ENCODE results near the gene UBE2L6.

Gene UBE2L6

DNA sequence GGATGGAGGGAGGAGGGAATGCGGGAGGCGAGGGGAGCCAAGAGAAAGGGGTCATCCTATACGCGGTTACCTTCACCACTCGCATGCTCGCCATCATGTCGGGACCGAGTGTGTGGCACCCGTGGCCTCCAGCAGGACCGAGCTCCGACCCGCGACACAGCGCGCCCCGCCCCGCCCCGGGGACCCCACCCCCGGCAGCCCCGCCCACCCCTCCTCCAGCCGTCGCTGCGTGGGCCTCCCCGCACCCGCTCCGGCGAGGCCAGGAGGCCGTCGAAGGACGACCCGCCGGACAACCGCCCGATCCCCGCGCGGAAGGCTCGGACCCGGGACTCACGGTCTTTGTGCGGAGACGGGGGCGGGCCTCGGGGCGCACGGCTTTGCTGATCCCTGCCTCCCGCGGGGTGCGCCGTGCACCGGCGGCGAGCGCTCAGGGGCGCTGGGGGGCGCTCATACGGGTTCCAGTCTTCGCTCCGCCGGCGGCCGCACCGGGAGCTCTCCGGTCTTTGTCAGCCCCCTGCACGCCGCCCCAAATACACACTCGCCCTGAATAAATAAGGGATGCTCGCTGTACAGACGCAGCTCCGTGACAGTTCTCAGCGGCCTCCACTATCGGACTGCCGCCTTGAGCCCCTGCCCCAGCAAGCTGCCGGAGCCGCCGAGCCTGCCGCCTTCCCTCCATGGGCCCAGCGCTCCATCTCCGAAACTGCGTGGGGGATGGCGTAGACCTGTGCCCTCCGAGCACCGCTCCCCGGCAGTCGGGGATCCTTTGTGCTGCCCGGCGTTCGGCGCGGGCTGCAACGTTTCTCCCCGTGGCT lies at the start of gene UBE2L6:
Gene UBE2L6, minus strand, starts transcription at position 158 of the 815 bp plus-strand sequence. Its CDS starts 61 bp downstream, at position 97.
- peak; percentile 81 for DNase-seq

- no peak for DNase-seq
Observed at GRCh38 chr11:57616595-57616994, 49.1 kb upstream of the UBE2L6 start.

GRCh38 chr11:57615308-57615707 lies 47.8 kb upstream of the UBE2L6 start:
- DNase-seq: no peak

DNA sequence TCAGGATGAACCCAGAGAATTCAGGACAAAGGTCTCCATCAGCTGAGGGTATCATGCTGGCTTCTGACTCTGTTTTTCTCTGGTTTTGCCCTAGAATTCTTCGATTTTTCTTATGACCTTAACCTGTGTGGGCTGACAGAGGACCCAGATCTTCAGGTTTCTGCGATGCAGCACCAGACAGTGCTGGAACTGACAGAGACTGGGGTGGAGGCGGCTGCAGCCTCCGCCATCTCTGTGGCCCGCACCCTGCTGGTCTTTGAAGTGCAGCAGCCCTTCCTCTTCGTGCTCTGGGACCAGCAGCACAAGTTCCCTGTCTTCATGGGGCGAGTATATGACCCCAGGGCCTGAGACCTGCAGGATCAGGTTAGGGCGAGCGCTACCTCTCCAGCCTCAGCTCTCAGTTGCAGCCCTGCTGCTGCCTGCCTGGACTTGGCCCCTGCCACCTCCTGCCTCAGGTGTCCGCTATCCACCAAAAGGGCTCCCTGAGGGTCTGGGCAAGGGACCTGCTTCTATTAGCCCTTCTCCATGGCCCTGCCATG lies 46.8 kb upstream of the UBE2L6 start:
- DNase-seq: no peak

GRCh38 chr11:57610170-57610569 lies 42.7 kb upstream of the UBE2L6 start:
- DNase-seq: no peak

- DNase-seq: no peak
Observed at GRCh38 chr11:57605028-57605420, 37.6 kb upstream of the UBE2L6 start.

- DNase-seq: no peak
Observed at GRCh38 chr11:57604296-57605027, 37.0 kb upstream of the UBE2L6 start.

- DNase-seq: no peak
Observed at GRCh38 chr11:57601297-57601696, 33.8 kb upstream of the UBE2L6 start.

DNA sequence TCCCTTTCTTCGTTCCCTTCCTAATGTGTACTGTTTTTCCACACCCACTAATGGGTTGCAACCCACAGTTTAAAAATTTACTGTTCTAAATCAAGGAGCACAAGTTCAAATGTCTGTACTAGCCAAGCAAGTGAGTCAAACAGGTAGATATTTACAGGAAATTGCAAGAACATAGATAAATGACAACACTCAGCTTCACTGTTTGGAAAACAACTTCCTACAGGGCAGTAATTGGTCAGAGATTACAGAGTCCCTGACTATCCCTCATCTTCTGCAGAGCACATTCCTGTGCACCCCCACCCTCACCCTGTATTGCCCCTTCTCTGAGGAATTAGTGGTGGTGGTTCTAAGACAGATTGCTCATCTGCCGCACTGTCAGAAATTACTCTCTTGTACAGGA lies 31.9 kb upstream of the UBE2L6 start:
- DNase-seq: no peak

DNA sequence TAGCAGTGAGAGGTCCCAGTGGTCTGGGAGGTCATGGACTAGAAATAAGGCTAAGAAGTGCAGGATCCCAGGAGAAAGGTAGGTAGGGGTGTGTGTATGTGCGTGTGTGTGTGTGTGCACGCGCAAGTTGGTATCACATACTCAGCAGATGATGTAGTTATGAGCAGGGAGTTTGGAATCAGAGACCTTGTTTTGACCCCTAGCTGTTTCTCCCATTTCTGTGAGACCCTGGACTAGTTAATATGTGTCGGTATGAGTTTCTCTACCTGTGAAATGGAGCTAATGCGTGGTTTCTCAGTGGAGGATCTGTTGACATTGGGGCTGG lies 31.3 kb upstream of the UBE2L6 start:
- no peak for DNase-seq

- peak; percentile 94 for DNase-seq
Observed at GRCh38 chr11:57597916-57598830, 30.7 kb upstream of the UBE2L6 start.

DNA sequence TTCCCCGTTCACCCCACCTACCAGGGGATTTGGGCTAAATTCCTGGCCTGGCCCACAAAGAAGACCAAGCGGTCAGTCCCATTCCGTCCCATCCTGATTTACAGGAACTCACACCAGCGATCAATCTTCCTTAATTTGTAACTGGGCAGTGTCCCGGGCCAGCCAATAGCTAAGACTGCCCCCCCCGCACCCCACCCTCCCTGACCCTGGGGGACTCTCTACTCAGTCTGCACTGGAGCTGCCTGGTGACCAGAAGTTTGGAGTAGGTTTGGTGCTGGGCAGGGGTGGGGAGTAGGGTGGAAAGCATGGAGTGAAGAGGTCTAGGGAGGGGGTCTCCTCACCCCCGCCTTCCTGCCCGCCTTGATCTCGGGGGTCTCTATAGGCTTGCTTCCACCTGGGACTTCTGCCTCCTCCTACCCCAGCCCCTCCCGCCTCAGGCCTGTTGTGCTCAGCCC lies 30.0 kb upstream of the UBE2L6 start, which contains the start of gene SERPING1:
Gene SERPING1, plus strand, starts transcription at position 225 of the 455 bp plus-strand sequence. CDS start 586 bp downstream, outside the sequence.
- DNase-seq: no peak

- DNase-seq: peak; percentile 15
Observed at GRCh38 chr11:57596266-57596885, 28.9 kb upstream of the UBE2L6 start.

- DNase-seq: no peak
Observed at GRCh38 chr11:57588046-57588710, 20.7 kb upstream of the UBE2L6 start.

- DNase-seq: no peak
Observed at GRCh38 chr11:57586711-57587245, 19.3 kb upstream of the UBE2L6 start.

- DNase-seq: no peak
Observed at GRCh38 chr11:57585301-57585700, 17.8 kb upstream of the UBE2L6 start.

DNA sequence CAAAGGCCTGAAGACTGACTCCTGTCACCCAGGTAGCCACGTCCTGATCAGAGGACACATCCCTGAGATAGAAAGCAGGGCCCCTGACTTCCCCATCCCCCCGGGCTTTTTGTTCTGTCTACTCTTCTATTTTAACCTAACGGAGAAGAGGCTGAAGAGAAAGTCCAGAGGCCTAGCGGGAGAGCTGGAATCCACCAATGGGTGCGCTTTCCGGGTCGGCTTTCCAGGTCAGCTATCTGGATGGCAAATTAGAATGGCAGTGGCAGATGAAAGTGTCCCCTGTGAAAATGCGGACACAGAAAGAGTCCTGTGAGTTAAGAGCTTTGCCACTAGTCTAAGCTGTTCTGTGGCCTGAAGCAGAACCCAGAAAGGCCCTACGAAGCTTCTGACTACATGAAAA lies 16.9 kb upstream of the UBE2L6 start:
- no peak for DNase-seq

DNA sequence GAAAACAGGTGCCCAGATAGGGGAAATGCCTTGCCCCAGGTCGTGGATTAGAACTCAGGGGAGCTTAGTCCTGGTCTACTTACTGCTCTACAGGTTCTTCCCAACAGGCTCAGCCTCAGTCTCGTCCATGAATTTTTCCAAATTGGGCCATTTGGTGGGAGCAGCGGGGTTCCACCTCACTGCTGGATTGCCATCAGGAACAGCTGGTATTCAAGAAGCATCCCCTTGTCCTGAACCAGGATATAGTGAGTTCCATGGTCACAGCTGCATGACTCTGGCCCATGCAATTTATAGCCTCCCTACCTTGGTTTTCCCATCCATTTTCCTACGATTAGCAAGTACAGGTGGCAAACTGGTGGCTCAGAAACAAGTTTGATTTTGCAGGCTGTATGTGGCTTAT lies 6.6 kb upstream of the UBE2L6 start:
- no peak for DNase-seq

GRCh38 chr11:57571606-57572005 lies 4.1 kb upstream of the UBE2L6 start:
- no peak for DNase-seq

GRCh38 chr11:57568330-57568766 lies 876 bp upstream of the UBE2L6 start:
- DNase-seq: no peak

DNA sequence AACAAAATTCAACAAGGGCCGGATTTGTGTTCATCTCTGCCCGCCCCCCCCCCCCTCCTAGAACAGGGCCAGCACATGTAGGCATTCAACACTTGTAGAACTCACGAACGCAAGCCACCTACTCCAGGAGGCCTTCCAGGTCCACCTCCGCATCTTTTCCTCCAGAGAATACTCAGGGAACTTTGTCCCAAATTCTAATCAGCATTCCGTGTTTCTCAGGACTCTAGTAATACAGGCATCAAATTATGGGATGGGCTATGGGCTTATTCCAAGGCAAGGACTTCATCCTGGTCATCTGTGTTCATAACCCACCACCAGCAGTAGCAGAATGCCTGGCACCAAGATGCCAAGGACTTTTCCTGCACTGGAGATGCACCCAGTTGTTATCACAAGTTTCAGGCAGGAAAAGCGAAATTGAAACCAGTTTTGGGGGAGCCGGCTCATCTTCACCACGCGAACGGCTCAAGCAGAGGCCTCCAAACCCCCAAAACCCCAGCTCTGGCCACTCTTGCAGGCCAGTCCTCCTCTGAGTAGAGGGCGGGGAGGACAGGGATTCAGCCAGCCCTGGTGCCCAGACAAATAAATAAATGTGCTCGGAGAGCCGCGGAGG lies 462 bp downstream of the UBE2L6 start:
- no peak for DNase-seq
